ENCODE data around the gene ZNF536. TPM values are rescaled to one million over a fixed set of nuclear protein-coding genes. Genes with fewer than 3 reads are reported as not detected.

ZNF536 gene
- total and polyA plus RNA-seq, 2 of the 13 experiments (the other 11 are each of a cell fraction or from before 2014, with no cell fraction given), result not detected

DNA sequence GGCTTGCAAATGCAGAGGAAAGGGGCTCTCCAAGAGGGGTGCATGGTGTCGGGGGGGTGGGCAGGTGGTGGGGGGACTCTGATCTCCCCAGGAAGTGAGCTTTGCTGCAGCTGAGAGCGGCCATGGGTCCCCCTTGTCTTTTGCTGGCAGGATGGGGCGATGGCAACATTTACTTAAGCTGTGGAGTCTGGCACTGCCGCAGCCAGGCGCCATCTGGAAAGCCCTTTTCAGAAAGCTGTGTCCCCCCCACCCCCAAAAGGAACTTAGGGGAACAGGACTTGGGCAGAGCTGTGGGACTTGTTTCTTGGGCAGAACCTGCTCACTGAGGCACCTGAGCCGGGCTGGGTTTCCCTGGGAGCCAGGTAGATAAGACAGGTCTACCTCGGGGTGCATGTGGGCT is 80.7 kb downstream of the ZNF536 start (continued):
- TF ChIP-seq, protein P1, sequence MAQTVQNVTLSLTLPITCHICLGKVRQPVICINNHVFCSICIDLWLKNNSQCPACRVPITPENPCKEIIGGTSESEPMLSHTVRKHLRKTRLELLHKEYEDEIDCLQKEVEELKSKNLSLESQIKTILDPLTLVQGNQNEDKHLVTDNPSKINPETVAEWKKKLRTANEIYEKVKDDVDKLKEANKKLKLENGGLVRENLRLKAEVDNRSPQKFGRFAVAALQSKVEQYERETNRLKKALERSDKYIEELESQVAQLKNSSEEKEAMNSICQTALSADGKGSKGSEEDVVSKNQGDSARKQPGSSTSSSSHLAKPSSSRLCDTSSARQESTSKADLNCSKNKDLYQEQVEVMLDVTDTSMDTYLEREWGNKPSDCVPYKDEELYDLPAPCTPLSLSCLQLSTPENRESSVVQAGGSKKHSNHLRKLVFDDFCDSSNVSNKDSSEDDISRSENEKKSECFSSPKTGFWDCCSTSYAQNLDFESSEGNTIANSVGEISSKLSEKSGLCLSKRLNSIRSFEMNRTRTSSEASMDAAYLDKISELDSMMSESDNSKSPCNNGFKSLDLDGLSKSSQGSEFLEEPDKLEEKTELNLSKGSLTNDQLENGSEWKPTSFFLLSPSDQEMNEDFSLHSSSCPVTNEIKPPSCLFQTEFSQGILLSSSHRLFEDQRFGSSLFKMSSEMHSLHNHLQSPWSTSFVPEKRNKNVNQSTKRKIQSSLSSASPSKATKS (CRISPR knock-in tag; IDR thresholded peaks at IDR 0.05), result no peak
- TF ChIP-seq, protein P2, sequence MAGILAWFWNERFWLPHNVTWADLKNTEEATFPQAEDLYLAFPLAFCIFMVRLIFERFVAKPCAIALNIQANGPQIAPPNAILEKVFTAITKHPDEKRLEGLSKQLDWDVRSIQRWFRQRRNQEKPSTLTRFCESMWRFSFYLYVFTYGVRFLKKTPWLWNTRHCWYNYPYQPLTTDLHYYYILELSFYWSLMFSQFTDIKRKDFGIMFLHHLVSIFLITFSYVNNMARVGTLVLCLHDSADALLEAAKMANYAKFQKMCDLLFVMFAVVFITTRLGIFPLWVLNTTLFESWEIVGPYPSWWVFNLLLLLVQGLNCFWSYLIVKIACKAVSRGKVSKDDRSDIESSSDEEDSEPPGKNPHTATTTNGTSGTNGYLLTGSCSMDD (CRISPR knock-in tag; IDR thresholded peaks at IDR 0.05), result no peak
- TF ChIP-seq ZMYM3 (CRISPR knock-in tag; IDR thresholded peaks at IDR 0.05), result no peak
- TF ChIP-seq, protein P3, sequence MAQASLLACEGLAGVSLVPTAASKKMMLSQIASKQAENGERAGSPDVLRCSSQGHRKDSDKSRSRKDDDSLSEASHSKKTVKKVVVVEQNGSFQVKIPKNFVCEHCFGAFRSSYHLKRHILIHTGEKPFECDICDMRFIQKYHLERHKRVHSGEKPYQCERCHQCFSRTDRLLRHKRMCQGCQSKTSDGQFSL (CRISPR knock-in tag; IDR thresholded peaks at IDR 0.05), result no peak
- TF ChIP-seq HOXA3 (CRISPR knock-in tag; IDR thresholded peaks at IDR 0.05), result no peak
- no peak for TF ChIP-seq MAFF (IDR thresholded peaks at IDR 0.05; ENCODE audit: low read depth, low read length)
- TF ChIP-seq ZNF496 (CRISPR knock-in tag; IDR thresholded peaks at IDR 0.05; ENCODE audit: insufficient replicate concordance), result no peak
- TF ChIP-seq, protein P4, sequence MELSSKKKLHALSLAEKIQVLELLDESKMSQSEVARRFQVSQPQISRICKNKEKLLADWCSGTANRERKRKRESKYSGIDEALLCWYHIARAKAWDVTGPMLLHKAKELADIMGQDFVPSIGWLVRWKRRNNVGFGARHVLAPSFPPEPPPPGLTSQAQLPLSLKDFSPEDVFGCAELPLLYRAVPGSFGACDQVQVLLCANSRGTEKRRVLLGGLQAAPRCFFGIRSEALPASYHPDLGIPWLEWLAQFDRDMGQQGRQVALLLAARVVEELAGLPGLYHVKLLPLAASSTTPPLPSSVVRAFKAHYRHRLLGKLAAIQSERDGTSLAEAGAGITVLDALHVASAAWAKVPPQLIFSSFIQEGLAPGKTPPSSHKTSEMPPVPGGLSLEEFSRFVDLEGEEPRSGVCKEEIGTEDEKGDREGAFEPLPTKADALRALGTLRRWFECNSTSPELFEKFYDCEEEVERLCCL (CRISPR knock-in tag; IDR thresholded peaks at IDR 0.05; ENCODE audit: borderline replicate concordance), result no peak

DNA sequence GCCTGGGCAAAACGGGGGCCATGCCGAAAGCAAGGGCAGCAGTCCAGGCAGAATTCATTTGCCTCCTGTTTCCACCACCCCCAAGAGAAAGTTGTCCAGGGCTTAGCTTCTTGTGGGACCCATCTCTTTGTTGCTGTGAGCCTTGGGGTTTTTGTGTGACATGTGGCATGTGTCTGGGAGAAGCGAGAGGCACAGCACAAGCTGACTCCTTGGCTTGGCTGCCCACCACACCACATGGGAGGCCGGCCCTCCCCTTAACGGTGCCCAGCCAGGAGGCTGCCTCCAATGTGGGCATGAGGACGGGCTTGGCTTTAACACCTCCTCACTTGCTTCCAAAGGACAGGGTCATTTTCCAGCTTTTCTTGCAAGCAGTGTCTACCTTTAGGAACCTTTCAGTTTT is 81.6 kb downstream of the ZNF536 start:
- Histone ChIP-seq H4K20me1 (ENCODE audit: insufficient read depth, low read length) (no peaks in the 10 kb centered on the region), H3K27ac (ENCODE audit: extremely low read length, insufficient read depth, low read length) (no peak overlapping the region), H3K9me3 (ENCODE audit: low read length) (no peaks in the 10 kb centered on the region), H3K79me2 (ENCODE audit: insufficient read depth, low read length) (no peaks in the 10 kb centered on the region), H3K4me2 (ENCODE audit: low read depth, low read length) (no peak overlapping the region), H3K36me3 (replicated peaks in 1 of 2; ENCODE audit: control insufficient read depth in 1 of 2, insufficient read depth in 2 of 2, low read length in 2 of 2) (no peaks in the 10 kb centered on the region), H3K4me3 (replicated peaks in 1 of 3; ENCODE audit: insufficient read depth in 1 of 3, low read depth in 2 of 3, low read length in 3 of 3) (no peak overlapping the region), H3K9ac (ENCODE audit: insufficient read depth, low read depth, low read length) (no peak overlapping the region), H3K4me1 (ENCODE audit: insufficient read depth, low read length) (no peaks in the 10 kb centered on the region), H3K27me3 (ENCODE audit: control insufficient read depth in 1 of 2, insufficient read depth in 2 of 2, low read length in 2 of 2) (peaks cover 1 to 19% of the 10 kb centered on the region in 2 experiments; a peak in 4 of 5 replicates), H2AFZ (ENCODE audit: low read length) (no peak overlapping the region)
- FAIRE-seq (no peak), ATAC-seq (no peak), DNase-seq (ENCODE audit: low spot score) (no peak)
- TF ChIP-seq, protein P5, sequence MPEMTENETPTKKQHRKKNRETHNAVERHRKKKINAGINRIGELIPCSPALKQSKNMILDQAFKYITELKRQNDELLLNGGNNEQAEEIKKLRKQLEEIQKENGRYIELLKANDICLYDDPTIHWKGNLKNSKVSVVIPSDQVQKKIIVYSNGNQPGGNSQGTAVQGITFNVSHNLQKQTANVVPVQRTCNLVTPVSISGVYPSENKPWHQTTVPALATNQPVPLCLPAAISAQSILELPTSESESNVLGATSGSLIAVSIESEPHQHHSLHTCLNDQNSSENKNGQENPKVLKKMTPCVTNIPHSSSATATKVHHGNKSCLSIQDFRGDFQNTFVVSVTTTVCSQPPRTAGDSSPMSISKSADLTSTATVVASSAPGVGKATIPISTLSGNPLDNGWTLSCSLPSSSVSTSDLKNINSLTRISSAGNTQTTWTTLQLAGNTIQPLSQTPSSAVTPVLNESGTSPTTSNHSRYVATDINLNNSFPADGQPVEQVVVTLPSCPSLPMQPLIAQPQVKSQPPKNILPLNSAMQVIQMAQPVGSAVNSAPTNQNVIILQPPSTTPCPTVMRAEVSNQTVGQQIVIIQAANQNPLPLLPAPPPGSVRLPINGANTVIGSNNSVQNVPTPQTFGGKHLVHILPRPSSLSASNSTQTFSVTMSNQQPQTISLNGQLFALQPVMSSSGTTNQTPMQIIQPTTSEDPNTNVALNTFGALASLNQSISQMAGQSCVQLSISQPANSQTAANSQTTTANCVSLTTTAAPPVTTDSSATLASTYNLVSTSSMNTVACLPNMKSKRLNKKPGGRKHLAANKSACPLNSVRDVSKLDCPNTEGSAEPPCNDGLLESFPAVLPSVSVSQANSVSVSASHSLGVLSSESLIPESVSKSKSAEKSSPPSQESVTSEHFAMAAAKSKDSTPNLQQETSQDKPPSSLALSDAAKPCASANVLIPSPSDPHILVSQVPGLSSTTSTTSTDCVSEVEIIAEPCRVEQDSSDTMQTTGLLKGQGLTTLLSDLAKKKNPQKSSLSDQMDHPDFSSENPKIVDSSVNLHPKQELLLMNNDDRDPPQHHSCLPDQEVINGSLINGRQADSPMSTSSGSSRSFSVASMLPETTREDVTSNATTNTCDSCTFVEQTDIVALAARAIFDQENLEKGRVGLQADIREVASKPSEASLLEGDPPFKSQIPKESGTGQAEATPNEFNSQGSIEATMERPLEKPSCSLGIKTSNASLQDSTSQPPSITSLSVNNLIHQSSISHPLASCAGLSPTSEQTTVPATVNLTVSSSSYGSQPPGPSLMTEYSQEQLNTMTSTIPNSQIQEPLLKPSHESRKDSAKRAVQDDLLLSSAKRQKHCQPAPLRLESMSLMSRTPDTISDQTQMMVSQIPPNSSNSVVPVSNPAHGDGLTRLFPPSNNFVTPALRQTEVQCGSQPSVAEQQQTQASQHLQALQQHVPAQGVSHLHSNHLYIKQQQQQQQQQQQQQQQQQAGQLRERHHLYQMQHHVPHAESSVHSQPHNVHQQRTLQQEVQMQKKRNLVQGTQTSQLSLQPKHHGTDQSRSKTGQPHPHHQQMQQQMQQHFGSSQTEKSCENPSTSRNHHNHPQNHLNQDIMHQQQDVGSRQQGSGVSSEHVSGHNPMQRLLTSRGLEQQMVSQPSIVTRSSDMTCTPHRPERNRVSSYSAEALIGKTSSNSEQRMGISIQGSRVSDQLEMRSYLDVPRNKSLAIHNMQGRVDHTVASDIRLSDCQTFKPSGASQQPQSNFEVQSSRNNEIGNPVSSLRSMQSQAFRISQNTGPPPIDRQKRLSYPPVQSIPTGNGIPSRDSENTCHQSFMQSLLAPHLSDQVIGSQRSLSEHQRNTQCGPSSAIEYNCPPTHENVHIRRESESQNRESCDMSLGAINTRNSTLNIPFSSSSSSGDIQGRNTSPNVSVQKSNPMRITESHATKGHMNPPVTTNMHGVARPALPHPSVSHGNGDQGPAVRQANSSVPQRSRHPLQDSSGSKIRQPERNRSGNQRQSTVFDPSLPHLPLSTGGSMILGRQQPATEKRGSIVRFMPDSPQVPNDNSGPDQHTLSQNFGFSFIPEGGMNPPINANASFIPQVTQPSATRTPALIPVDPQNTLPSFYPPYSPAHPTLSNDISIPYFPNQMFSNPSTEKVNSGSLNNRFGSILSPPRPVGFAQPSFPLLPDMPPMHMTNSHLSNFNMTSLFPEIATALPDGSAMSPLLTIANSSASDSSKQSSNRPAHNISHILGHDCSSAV (CRISPR knock-in tag; IDR thresholded peaks at IDR 0.05; ENCODE audit: borderline replicate concordance), result no peak
- 6% methylated on average over 3 of the region's 6 CpGs for WGBS (ENCODE audit: low lambda C conversion rate)
- BruUV-seq (replicated peaks), result no TSS peak
- in situ Hi-C loops (cut with HindIII; ENCODE audit: extremely low pct_ligation_motif_present, low pct_unique_long_range_greater_than_20kb), result no loop called here
- CTCF ChIA-PET (ENCODE audit: low intra/inter-chr PET ratio, low total read pairs), result no interaction called here
- intact Hi-C loops (cut with micrococcal nuclease; ENCODE audit: unreplicated experiment), result no loop called here
- POLR2A ChIA-PET, result no interaction called here
